NCI-H345 treated with DMSO at 0.1 percent for 48 hours (cell line): ENCODE results near the gene ROBO2.

ENCODE experiments used
- DNase-seq: peaks from one replicate; lab custom pipeline; 2025; ENCODE audit not compliant: unreplicated experiment; lab: John Stamatoyannopoulos, UW

Gene ROBO2, protein sequence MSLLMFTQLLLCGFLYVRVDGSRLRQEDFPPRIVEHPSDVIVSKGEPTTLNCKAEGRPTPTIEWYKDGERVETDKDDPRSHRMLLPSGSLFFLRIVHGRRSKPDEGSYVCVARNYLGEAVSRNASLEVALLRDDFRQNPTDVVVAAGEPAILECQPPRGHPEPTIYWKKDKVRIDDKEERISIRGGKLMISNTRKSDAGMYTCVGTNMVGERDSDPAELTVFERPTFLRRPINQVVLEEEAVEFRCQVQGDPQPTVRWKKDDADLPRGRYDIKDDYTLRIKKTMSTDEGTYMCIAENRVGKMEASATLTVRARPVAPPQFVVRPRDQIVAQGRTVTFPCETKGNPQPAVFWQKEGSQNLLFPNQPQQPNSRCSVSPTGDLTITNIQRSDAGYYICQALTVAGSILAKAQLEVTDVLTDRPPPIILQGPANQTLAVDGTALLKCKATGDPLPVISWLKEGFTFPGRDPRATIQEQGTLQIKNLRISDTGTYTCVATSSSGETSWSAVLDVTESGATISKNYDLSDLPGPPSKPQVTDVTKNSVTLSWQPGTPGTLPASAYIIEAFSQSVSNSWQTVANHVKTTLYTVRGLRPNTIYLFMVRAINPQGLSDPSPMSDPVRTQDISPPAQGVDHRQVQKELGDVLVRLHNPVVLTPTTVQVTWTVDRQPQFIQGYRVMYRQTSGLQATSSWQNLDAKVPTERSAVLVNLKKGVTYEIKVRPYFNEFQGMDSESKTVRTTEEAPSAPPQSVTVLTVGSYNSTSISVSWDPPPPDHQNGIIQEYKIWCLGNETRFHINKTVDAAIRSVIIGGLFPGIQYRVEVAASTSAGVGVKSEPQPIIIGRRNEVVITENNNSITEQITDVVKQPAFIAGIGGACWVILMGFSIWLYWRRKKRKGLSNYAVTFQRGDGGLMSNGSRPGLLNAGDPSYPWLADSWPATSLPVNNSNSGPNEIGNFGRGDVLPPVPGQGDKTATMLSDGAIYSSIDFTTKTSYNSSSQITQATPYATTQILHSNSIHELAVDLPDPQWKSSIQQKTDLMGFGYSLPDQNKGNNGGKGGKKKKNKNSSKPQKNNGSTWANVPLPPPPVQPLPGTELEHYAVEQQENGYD (N-terminal part only)

GRCh38 chr3:77039606-77040171 lies at the start of gene ROBO2:
TSS of gene ROBO2 (plus strand) at chr3:77040099. CDS start at chr3:77040786, 687 bp downstream.
- DNase-seq, result peak; percentile 40

GRCh38 chr3:76990606-76991005 lies 49.3 kb upstream of the ROBO2 start:
- no peak for DNase-seq

GRCh38 chr3:76991165-76991564 lies 48.7 kb upstream of the ROBO2 start:
- DNase-seq, result no peak

- DNase-seq, result no peak
Observed at GRCh38 chr3:76997733-76998132, 42.2 kb upstream of the ROBO2 start.

DNA sequence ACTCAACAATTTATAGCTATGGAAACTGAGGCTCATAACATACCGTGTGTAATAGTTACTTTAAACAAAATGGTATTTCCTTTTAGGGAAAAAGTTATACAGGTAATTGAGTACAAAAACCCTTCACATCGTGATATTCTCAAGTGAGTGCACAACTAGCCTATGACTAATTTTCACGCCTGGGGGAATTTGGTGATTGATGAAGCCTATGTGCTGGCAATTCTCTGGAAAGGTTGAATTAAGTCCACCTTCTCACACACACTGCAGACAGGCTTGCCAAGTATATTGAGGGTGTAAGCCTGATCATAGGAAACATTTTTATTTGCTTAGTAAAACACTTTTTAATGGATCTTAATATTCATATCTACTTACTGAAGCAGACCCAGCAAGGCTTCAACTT lies 41.3 kb upstream of the ROBO2 start:
- DNase-seq, result no peak

DNA sequence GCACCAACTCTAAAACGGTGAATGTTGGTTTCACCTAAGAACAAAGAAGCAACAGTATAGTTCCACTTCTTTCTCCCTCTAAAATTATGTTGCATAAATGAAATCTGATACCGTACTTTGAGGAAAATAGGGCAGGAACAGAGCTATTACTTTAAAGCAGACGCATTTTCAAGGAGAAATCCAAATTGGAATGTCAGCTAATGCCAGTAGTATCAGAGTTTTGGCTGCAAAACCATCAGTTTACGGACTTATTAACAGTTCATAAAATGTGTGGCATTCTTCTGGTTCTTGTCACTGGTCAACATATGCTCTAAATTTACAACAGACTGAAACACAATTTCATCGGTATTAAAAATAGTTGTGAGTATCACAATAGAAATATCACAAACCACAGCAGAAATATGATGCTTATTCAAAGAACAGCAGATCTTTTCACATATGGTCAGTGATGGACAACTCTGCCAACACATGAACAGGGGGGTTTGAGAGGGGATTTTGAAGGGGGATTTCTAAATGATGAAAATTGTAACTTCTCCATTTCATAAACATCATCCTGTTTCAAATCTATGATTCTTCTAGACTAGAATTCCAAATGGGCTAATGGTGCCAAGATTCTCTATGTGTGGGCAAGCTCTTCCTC lies 38.7 kb upstream of the ROBO2 start:
- DNase-seq, result no peak

DNA sequence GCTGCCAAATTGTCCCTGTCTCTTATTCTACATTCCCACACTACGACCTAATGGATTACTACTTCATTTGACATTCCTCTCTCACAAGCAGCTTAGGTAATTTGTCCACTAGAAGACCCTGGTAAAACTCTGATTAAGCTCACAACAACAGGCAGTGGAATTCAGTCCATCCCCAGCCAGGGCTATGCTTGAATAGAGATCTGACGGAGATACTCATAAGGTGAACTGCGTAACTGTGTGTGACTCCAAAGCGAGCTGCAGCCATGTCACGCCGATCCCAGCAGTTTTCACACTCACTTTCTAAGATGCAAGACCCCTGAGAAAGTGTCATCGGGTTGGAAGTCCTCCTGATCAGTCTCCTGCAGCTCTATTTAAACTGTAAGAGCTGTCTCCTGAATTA lies 25.7 kb upstream of the ROBO2 start:
- no peak for DNase-seq

DNA sequence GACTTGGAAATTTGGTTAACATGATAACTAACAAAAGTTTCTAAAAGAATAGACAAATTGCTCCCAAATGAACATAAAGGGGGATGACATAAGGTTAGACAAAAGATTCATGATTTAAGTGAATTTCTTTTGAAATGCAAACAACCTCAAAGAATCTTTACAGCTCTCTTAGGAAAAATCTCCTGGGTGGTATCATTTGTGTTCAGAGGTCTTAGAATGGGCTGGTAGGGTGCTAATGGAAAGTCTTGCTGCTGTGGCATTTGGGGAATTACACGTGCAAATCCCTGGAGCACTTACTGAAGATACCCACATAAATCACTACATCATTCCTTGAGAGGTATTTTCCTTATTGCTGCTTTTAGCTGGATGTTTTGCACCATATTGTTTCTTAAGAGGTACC lies 14.4 kb upstream of the ROBO2 start:
- no peak for DNase-seq

DNA sequence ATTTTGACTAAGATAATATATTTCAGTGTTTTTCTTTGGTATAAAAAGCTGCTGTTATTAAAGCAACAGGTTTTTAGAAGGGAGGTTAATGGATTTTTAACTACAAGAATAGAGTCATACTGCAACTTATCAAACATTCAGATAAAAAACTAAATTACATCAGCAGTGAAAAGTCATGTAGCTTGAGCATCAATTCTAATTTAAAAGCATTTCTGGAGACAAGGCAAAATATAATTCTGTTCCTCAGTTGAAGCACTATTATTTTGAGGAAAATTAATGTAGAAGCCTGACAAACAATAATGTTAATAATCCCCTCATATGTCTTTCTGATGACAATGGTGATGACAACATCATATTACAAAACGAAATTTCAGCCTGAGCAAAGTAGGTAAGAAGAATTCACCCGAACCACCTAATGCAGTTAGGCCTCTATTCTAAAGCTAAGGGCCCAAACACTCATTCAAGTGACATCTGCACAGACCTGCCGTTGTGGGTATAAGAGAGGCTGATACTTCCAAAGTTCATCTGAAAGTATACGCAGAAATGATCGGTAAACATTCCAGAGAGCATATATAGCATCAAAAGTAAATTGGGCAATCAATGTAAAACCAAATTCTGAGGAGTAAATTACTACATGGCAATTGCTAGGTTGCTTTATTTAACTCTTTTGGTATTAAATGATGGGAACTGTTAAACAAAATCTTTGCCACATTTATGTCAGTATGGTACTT lies 12.8 kb upstream of the ROBO2 start:
- no peak for DNase-seq

GRCh38 chr3:77028005-77028404 lies 11.9 kb upstream of the ROBO2 start:
- DNase-seq, result no peak

DNA sequence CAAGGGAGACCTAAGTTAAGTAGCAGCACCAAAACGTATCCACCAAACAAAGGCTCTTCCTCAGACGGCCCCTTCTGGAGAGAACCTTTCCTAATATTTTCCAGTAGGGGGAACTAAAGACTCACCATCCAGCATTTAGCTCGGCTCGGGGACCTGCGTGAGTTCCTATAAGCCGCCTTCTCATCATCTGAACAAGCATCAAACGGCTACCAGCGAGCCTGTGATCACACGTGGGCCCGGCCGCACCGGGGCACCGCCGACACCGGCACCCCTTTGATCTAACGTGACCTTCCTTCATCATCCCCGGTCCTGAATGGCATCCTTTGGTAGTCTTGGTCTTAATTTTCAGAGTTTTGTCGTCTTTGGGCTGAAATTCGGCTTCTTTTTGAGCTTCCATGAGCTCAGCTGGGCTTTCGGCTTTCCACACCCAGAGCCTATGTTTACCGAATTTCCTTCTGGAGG lies 1.4 kb upstream of the ROBO2 start:
- peak; percentile 73 for DNase-seq

- peak; percentile 20 for DNase-seq
Observed at GRCh38 chr3:77038930-77039605, 831 bp upstream of the ROBO2 start.

DNA sequence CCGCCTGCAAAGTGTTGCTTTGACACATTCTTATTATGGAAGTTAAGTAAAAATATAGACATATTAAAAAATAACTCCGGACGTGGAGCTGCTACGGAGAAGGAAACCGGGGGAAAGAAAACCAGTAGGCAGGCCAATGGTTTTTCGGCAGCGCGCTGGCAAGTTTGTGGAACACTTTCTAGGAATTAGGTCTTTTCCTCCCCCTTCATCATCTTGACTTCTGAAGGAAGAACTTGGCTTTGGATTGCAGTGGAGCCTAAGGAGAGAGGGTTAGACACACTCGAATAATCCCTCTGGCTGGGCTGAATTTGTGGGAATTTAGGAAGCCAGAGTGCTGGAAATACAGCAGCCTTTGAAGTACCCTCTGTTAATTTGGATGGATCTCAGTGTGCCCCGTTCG lies 317 bp downstream of the ROBO2 start:
- DNase-seq, result peak; percentile 40

GRCh38 chr3:77040926-77041722 lies 1.2 kb downstream of the ROBO2 start:
- DNase-seq, result peak; percentile 23

GRCh38 chr3:77041811-77042210 lies 1.9 kb downstream of the ROBO2 start:
- peak; percentile 50 for DNase-seq

GRCh38 chr3:77042343-77042742 lies 2.4 kb downstream of the ROBO2 start:
- DNase-seq, result no peak

DNA sequence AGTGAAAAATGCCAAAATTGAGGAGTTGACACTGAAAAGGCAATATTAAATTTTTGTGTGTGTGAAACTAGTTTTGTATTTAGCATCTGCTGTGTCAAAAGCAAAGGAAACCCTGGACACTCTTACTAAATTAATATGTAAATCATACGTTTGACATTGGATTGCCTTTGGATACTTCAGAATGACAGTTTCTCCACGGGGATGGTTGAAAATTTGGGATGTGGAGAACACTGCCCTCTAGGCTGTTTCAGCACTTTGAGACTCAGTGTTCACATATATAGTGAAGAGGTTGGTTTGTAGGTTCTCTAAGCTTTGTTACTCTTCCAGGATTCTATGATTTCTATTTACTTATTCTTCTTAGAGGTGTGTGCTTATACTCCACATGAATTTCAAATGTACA lies 3.0 kb downstream of the ROBO2 start:
- no peak for DNase-seq

DNA sequence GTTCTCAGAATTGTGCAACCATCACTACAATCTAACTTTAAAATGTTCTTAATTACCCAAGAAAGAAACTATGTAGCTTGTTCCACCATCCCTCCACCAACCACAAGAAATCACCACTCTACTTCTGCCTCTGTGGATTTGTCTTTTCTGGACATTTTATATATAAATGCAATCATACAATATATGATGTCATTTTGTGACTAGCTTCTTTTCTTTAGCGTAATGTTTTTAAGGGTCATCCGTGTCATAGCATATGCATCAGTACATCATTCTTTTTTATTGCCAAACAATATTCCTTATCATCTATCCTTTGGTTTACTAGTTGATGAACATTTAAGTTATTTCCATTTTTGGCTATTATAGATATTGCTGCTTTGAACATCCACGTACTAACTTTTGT lies 5.8 kb downstream of the ROBO2 start:
- no peak for DNase-seq

DNA sequence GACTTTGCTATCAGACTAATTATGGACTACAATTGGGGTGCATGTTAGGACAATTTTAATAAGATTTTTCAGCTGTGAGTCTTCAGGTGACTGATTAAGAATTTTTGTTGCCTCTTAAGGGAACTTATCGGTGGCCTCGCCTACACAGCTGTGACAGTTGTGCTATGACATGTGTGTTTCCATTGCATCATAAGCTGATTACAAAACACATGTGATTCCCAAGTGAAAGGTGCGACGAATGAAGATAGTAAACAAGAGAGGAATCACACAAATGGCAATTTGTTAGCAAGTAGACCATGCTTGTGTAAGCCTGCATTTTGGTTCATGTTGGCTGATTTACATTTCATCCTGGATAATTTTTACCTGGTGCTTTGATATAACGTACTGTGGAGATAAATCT lies 8.3 kb downstream of the ROBO2 start:
- DNase-seq, result no peak
